GM21737 (cell line): ENCODE results near the gene DNAJB5.
"Not testable (repeated sequence)": the region's sequence is repeated elsewhere in the genome, so short reads cannot be mapped to it uniquely, and the experiment has no call there.

Experiments
- ATAC-seq: cut with Tn5 transposase; IDR thresholded peaks from one replicate; pipeline ENCODE4 v1.9.1; 2021; ENCODE audit warnings: mild to moderate bottlenecking, moderate library complexity; ENCODE audit not compliant: unreplicated experiment

The DNAJB5 gene

DNA sequence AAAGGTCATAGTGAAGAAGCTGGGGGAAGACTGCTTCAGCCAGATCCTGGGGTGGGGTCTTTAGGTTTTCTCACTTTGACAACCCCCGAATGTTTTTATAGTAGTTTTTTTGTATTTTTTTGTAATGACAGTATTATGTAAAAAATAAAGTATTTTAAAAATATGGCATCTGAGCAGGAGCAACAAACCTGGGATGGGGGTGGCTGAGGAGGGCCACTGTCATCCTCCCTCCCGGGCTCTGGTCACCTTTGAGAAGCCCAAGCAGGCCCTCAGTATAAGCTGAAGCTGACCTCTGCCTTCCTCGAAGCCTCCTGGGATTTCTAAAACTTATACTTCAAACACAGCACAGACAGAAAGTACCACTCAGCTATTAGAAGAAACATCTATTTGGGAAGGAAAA lies 8.7 kb downstream of the DNAJB5 start:
- no peak for ATAC-seq

DNA sequence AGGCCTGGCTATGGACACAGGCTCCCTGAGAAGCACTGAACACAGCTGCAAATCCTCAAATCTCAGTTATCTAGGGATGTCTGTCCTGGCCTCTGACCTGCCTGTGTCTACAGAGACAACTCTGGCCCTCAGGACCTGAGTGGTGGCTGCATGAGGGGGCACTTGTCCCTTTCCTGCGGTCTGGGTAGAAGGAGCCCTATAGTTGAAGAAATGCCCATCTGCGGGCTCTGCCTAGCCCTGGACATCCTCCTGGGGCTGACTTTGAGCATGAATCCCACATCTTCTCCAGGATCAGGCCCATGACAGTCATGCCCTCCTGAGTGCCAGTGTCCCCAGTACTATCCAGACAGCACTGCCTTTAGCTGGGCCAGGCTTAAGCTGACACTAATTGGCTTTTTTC lies 10.0 kb downstream of the DNAJB5 start:
- no peak for ATAC-seq

DNA sequence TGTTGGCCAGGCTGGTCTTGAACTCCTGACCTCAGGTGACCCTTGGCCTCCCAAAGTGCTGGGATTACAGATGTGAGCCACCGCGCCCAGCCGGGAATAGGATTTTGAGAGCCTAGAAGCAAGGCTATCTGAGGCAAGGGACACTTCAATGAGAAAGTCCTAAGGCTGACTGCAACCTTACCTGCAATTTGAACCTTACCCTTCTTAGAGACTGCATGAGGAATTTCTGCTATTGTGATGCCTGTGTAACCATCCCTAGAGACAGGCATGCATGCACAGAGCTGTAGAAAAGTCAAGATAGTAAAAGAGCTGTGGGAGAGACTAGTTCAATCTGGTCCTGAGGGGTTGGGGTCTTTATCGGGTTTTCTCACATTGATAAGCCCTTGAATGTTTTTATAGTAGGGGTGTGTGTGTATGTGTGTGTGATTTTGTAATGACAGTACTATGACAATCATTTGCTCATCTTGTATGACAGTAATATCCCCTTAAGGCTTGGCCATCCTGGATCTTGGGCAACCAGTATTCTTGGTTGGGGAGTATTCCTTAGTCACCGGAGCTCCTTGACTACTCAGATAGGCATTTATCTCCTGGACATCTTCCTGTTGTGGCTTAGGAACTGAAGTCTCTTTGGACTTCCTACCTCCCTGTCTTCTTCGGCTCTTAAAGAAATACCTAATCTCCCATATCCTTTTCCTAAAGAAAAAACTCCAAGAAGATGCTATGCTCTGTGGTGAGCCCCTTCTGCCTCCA lies 11.2 kb downstream of the DNAJB5 start:
- no peak for ATAC-seq

DNA sequence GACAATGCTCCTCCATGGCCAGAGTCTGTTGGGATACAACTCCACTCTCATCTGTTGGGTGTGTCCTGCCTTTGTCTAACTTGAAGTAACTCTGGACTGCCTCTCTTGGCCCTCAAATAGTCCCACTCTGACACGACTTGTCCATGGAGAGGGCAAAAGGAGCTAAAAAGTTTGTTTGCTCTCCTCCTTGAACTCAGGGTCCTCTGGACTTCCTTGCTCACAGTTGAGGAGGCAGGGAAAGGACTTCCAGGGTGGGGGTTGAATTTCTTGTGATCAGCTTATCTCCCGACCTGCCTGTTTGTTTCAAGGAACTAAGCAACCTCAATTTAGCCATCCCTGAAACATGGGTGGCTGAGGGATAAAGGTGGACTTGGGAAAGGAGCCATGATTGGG lies 11.7 kb downstream of the DNAJB5 start:
- ATAC-seq = no peak

DNA sequence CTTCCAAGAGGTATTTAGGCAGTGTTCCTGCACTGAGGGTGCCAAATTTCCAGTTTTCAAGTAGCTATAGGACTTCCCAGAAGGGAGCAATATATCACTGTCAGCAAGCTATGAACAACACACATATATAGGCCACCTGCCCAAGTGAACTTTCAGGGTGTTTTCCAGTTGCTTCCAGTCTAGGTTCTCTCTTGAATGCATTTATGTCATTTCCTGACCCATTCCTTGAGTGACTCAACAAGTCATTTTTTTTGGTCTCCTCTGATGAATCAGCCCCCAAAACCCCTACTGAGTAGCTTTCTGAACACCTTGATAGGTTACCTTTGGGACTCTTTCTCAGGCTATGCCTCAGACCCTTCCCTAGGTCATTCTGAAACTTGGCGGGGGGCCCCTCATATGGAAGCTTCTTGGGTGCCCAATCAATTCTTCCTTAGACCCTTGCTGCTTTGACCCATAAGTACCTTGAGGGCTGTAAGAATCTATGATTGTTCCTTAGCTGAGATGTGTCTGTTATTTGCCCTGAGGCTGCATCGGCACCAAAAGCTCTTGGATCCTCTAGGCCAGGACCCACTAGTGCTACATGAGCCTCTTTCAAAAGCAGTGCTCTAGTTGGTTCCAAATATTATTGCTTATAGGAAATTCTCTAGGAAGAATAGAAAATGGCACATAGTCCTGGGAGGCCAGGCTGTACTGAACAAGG lies 12.4 kb downstream of the DNAJB5 start:
- ATAC-seq = no peak

GRCh38 chr9:35002623-35003022 lies 13.1 kb downstream of the DNAJB5 start:
- no peak for ATAC-seq

GRCh38 chr9:35004299-35004698 lies 14.8 kb downstream of the DNAJB5 start:
- ATAC-seq = not testable (repeated sequence)

DNA sequence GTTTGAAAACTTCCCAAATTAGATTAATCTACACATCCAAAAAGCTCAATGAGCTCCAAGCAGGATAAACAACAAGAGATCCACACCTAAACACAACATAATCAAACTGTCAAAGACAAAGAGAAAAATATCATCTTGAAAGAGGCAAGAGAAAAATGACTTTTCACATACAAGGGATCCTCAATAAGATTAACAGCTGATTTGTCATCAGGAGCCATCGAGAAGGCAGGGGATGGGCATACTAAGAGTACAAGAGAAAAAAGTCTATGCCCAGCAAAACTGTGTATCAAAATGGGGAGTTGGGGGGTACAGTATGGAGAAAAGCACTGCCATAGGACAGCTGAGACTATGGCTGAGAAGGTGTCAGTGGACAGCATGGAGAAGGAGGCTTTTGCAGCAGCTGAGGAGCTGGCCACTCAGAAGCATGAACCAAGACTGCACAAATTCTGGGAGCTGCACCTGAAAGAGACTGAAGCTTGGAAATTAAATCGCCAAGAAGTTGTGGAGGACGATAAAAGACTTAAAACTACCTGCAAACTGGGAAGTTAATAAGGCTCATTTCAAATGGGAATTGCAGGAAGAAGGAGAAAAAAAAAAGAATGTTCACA lies 20.9 kb downstream of the DNAJB5 start:
- ATAC-seq = no peak

GRCh38 chr9:35014517-35014916 lies 25.0 kb downstream of the DNAJB5 start:
- ATAC-seq = no peak

DNA sequence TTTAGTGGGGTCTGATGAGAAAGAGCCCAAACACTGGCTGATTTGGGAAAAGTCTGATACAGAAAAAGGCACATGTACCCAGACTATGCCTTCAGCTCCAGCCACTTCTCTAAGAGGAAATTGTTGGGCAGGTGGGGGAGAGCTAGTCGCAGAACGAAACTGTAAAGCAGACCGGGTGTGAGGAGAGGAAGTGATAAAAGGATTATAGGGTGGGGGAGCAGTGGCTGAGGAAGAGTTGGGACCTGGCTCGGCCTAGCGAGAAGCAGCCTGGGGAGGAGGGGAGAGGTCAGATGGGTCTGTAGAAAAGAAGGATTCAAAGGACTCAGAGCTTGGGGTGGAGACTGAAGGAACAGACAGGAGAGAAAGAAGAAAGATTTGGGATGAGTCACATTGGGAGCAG lies 33.9 kb downstream of the DNAJB5 start:
- ATAC-seq = not testable (repeated sequence)

DNA sequence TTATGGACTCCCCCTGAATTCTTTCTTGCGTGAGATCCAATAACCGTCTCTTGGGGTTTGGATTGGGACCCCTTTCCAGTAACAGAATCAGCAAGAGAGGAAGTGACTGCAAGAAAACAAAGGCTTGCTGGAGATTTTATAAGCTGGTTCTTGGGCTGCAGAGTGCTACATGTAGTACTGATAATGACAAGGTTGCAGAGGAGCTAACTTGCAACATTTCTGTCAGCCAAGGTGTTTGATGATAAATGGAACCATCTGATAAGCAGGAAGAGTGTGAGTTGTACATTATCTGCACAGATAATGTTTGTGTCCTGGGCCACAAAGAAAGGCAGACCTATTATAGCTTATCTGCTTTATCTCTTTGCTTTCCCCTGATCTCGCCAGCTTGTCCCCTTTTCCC lies 37.1 kb downstream of the DNAJB5 start:
- no peak for ATAC-seq

GRCh38 chr9:35027374-35027773 lies 37.8 kb downstream of the DNAJB5 start:
- no peak for ATAC-seq

- ATAC-seq = no peak
These were observed 38.3 kb downstream of the DNAJB5 start for GRCh38 chr9:35027860-35028259.

- ATAC-seq = no peak
These were observed 38.8 kb downstream of the DNAJB5 start for GRCh38 chr9:35028341-35028740.

DNA sequence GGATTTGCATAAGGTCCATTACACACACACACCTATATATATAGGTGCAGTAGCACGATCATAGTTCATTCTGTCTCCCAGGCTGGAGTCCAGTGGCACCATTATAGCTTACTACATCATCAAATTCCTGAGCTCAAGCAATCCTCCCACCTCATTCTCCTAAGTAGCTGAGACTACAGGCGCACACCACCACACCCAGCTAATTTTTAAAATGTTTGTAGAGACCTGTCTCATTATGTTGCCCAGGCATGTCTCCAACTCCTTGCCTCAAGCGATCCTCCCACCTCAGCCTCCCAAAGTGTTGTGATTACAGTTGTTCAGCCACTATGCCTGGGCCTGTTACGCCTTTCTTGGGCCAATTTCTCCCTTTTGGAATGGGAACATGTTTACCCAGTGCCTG lies 39.7 kb downstream of the DNAJB5 start:
- no peak for ATAC-seq

GRCh38 chr9:35029852-35030251 lies 40.3 kb downstream of the DNAJB5 start:
- no peak for ATAC-seq

DNA sequence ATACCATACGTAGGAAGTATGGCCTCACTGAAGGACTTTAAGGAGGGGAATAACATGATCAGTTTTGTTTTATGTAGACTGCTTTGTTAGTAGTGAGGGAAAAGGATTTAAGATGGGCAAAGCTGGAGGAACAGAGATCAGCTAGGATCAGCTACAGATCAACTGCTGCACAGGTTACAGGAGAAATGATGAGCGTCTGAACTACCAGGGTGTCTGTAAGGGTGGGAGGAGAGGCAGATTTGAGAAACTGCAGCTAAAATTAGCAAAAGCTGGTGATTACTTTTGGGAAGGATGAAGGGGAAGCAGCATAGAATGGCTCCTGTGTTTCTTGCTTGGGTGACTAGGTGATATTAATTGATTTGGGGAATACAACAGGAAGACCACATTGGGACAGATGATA lies 43.6 kb downstream of the DNAJB5 start:
- no peak for ATAC-seq

DNA sequence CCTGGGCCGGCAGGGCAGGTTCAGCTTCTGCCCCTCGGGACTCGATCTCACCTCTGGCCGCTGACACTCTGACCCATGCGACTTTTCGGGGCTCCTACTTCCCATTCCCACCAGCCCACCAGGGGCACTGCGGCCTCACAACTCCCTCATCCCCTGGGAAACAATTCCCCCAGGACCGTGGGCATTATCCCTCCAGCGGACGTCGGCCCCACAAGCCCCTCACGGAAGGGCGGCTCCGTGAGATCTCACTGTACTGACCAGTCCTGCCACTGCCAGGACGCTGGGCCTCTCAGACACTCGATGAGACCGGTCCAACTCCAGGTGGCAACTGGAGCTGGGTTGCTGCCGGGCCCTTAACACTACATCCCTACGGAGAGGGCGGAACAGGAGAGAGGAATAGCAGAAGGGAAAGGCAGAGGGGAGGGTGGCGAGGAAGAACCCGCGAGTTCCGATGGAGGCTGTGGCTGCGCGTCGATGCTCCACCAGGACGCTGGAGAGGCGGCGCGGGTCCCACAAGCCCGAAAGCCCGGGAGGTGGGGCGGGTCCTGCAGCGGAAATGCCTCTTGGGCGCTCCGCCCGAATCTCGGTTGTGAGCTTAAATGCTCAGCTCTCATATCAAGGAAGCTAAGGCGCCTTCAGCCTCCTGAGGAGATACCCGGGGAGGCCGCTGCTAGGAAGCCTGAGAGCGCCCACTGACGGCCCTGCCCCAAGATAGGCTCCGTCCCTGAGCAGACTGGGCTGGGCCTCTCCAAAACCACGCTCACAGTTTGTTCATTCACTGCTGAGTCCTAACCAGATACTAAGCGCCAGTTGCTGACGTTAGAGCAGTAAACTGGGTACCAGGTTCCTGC lies 46.5 kb downstream of the DNAJB5 start:
- ATAC-seq = no peak

- ATAC-seq = no peak
These were observed 52.6 kb downstream of the DNAJB5 start for GRCh38 chr9:35042081-35042604.

DNA sequence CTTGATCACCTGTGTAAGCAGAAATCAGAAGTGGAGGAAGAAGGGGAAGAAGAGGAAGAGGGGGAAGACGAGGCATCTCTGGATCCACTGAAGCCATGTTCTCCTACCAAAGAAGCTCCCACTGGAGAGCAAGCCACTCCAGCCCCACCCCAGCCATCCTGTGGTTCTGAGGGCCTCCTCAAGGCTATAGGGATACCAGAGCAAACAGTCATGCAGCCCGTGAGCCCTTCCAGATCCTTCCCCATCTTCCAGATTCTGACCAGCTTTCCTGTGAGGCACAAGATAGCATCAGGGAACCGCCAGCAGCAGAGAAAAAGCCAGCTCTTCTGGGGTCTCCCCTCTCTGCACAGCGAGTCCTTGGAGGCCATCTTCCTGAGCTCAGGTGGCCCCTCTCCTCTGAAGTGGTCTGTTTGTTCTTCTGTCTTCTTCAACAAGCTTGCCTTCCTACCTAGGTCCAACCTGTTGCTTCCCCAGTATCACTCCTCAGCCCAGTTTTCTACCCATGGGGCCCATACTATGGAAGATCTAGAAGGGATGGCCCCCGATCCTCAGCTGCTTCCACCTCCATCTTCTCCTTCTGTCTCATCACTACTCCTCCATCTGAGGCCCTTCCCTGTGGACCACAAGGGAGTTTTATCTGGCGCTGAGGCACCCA lies 53.5 kb downstream of the DNAJB5 start:
- no peak for ATAC-seq

DNA sequence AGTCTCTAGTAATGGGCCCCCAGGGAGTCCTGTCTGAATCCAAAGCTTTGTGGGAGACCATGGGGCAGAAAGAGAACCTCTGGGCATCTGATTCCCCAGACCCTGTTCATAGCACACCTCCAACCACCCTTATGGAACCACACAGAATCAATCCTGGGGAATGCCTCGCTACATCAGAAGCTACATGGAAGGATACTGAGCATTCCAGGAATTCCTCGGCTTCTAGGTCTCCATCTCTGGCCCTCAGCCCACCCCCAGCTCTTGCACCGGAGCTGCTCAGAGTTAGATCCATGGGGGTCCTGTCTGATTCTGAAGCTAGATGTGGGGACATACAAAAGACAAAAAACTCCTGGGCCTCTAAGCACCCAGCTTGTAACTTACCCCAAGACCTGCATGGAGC lies 54.5 kb downstream of the DNAJB5 start:
- ATAC-seq = no peak
